Right hindlimb (tissue), 1 donor: ENCODE measurements around the gene AMZ1.

Experiments used
- DNase-seq: peaks from one replicate; pipeline ENCODE4 v3.0.0-alpha.2; 2018

The AMZ1 gene

DNA sequence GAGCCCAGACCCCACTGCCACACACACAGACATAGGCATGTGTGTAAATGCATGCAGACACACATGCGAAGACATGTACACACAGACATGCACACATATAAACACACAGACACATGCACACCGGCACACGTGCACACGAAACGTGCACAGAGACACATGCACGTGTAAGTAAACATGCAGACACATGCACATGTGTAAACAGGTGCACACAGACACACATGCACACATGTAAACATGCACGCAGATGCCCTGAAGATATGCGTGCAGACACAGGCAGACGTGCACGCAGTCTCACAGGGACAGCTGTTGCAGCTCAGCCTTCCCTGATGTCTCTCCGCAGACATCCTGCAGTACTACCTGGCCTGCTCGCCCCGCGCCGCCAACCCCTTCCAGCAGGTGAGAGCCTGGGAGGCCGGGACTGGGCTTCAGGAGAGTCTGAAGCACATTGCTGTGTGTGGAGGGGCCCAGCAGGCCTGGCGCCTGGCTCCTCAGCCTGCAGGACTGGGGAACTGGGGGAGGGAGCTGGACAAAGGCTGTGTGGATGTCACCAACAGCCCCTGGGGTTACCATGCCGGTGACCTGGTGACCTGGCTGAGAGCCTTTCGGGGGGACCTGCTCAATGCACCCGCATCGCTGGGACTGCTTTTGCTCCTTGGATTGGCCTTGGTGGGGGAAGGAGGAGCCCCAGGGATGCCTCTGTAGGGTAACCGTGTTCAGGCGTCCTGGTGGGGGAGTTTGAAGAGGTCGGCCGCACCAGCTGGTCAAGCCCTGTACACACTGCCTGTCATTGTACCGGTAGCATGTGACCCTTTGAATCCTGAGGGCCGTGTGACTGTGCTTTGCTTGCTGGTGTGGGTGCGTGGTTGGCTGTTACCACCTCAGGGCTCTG is 35.9 kb upstream of the AMZ1 start:
- DNase-seq: no peak

DNA sequence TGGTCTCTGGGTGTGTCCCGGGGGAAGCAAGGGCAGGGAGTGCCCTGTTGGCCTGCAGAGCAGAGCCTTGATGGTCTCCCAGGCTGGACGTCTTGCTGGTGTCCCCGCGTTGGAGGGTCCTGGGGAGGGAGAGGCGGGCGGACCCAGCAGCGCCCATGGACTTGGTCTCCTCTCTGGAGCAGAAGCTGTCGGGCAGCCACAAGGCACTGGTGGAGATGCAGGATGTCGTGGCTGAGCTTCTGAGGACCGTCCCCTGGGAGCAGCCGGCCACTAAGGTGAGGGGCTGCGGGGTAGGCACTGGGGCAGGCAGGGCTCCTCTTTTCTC is 35.3 kb upstream of the AMZ1 start:
- no peak for DNase-seq

GRCh38 chr7:2654059-2654458 is 33.9 kb upstream of the AMZ1 start:
- no peak for DNase-seq

- no peak for DNase-seq
Observed at GRCh38 chr7:2655870-2656614, 32.0 kb upstream of the AMZ1 start.

DNA sequence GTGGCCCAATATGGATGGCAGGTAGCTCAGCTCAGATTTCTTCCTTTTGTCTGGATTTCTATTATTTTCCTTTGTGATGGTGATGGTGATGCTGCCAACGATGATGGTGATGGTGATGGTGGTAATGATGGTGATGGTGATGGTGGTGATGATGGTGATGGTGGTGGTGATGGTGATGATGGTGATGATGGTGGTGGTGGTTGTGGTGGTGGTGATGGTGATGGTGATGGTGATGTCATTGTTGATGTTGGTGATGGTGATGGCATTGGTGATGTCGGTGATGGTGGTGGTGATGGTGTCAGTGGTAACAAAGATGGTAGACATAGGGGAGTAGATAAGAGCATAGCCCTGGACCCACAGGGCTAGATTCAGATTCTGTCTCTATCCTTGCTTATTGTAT is 30.8 kb upstream of the AMZ1 start:
- DNase-seq: no peak

DNA sequence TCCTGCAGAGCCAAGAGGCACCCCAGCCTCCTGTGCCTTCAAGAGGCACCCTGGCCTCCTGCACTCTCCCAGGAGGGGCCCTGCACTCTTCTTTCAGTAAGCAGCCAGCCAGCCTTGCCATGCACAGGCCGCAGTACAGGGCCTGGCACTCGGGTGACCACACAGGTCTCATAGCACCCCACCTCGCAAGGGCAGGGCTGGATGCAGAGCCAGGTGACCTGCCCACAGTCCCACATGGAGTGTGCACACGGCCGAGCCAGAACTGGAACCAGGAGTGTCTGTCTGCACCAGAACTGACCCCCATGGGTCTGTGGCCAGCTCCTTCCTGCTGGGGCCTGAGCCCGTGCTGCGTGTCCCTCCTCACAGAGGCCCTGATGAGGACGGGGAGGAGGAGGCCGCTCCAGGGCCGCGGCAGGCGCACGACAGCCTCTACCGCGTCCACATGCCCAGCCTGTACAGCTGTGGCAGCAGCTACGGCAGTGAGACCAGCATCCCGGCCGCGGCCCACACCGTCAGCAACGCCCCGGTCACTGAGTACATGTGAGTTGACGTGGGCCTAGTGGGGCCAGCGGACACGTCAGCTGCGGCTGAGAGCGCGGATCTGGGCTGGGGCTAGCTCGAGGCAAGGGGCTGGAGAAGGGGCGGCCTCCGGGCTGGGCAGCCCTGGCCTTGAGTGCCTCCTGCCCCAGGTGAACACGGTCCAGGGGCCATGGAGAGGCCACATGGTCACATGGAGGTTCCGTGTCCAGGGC is 29.9 kb upstream of the AMZ1 start:
- no peak for DNase-seq

- no peak for DNase-seq
Observed at GRCh38 chr7:2658941-2659340, 29.1 kb upstream of the AMZ1 start.

GRCh38 chr7:2659556-2660358 is 28.2 kb upstream of the AMZ1 start:
- DNase-seq: no peak

- no peak for DNase-seq
Observed at GRCh38 chr7:2660359-2661095, 27.5 kb upstream of the AMZ1 start.

GRCh38 chr7:2661096-2661449 is 26.9 kb upstream of the AMZ1 start:
- DNase-seq: no peak

DNA sequence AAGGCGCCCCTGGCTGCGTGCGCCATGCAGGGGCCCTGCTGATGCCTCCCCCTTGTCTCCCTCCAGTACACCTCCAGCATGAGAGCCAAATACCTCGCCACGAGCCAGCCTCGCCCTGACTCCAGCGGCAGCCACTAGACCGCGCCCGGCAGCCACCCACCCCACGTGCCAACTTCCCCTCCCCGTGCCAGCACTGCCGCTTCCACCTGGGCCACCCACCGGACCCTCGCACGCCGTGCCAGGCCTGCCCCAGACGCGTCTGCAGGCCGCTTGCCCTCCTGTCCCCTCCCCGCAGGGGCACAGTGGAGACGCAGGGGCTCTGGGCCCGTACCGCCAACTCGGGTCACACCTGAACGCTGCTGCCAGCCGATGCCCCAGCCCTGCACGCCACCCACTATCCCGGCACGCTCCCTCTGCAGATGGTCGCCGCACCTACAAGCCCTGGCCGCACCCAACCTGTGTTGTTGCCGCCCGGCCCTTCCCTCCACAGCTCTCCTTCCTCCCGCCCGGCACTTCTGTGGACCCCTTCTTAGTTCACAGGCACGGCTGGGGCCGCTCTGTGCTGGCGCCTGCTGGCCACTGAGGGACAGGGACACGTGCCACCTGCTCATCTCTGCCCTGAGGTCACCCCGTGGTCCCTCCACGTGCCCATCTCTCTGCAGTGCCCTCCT is 26.3 kb upstream of the AMZ1 start:
- DNase-seq: no peak

- no peak for DNase-seq
Observed at GRCh38 chr7:2662273-2663120, 25.5 kb upstream of the AMZ1 start.

- DNase-seq: peak; percentile 76
Observed at GRCh38 chr7:2663121-2663886, 24.7 kb upstream of the AMZ1 start.

GRCh38 chr7:2663960-2664359 is 24.0 kb upstream of the AMZ1 start:
- no peak for DNase-seq

- DNase-seq: no peak
Observed at GRCh38 chr7:2665359-2665791, 22.6 kb upstream of the AMZ1 start.

DNA sequence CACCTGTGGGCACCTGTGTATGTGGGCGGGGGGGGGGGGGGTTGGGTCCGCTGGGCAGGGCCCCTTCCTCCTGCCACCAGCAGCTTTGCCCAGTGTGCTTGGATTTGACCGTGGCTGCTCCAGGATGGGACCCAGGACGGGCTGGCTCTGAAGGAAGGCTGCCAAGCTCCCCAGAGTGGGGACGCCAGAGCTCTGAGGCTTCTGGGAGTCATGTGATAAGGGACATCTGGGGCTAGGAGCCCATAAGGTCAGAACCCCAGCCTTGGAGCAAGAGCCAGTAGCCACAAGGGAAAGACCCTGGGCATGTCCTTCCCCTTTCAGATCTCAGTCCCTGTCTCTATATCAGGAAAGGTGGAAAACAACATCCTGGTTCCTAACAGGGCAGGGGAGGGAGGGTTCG is 21.8 kb upstream of the AMZ1 start:
- DNase-seq: no peak

DNA sequence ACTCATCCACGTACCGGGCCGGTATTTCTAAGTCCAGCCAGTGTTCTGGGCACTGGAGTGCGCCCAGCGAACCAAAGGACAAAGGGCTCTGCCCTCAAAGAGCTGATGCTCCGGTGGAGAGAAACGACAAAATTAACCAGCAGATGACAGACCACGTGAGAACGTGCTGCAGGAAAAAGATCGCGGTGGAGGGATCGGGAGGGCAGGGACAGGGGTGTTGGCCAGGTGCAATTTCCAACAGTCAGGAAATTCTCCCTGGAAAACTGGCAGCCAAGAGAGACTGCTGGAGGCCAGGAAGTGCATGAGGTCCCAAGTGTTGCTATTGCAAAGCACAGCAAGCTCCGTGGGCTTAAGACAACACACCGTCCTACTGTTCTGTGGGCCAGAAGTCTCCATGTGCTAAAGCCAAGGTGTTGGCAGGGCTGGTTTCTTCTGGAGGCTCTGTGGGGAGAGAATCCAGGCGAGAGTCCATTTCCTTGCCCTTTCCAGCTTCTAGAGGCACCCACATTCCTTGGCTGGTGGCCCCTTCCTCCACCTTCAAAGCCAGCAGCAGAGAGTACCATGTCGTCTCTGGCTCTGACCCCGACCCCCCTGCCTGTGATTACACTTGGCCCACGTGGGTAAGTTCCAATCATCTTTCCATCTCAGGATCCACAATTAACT is 21.3 kb upstream of the AMZ1 start:
- DNase-seq: no peak

DNA sequence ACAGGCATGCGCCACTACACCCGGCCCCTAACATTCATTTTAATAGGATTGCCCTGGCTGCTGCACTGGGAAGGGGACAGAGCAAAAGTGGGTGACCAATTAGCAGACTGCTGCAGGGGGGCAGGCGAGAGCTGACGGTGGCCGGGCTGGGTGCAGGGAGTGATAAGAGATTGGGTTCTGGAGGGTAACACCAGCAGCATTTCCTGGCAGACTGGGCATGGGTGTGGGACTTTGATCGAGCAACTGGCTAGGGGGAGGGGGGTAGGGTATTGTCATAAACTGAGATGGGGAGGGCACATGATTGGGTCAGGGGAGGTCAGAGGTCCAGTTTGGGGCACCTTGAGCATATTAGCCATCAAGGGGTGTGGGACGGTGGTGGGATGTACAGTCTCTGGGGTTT is 20.2 kb upstream of the AMZ1 start:
- DNase-seq: no peak

GRCh38 chr7:2668401-2668800 is 19.6 kb upstream of the AMZ1 start:
- DNase-seq: no peak
